HG02642 (cell line): ENCODE results near the gene C14orf180.

Experiments used
- ATAC-seq: cut with Tn5 transposase; IDR thresholded peaks from one replicate; pipeline ENCODE4 v1.9.1; 2021; ENCODE audit warnings: mild to moderate bottlenecking; ENCODE audit not compliant: unreplicated experiment, poor library complexity

The C14orf180 gene

GRCh38 chr14:104559804-104560585 lies 19.6 kb upstream of the C14orf180 start:
- no peak for ATAC-seq

GRCh38 chr14:104560586-104560945 lies 19.0 kb upstream of the C14orf180 start:
- no peak for ATAC-seq

GRCh38 chr14:104561124-104561557 lies 18.4 kb upstream of the C14orf180 start:
- no peak for ATAC-seq

- ATAC-seq: no peak
Measured at GRCh38 chr14:104561632-104562495, 17.7 kb upstream of the C14orf180 start.

- ATAC-seq: no peak
Measured at GRCh38 chr14:104562606-104563005, 17.0 kb upstream of the C14orf180 start.

- no peak for ATAC-seq
Measured at GRCh38 chr14:104563191-104563741, 16.3 kb upstream of the C14orf180 start.

GRCh38 chr14:104563742-104564615 lies 15.6 kb upstream of the C14orf180 start:
- no peak for ATAC-seq

- ATAC-seq: no peak
Measured at GRCh38 chr14:104564744-104565679, 14.6 kb upstream of the C14orf180 start.

GRCh38 chr14:104567141-104567956 lies 12.2 kb upstream of the C14orf180 start:
- ATAC-seq: no peak

GRCh38 chr14:104567957-104568225 lies 11.7 kb upstream of the C14orf180 start:
- ATAC-seq: no peak

- no peak for ATAC-seq
Measured at GRCh38 chr14:104568620-104569019, 10.9 kb upstream of the C14orf180 start.

GRCh38 chr14:104569435-104569834 lies 10.1 kb upstream of the C14orf180 start:
- ATAC-seq: no peak

GRCh38 chr14:104571246-104571645 lies 8.3 kb upstream of the C14orf180 start:
- ATAC-seq: no peak

GRCh38 chr14:104572024-104572626 lies 7.4 kb upstream of the C14orf180 start:
- no peak for ATAC-seq

GRCh38 chr14:104572668-104573067 lies 6.9 kb upstream of the C14orf180 start:
- ATAC-seq: no peak

GRCh38 chr14:104573930-104574329 lies 5.6 kb upstream of the C14orf180 start:
- no peak for ATAC-seq

GRCh38 chr14:104574536-104574935 lies 5.0 kb upstream of the C14orf180 start:
- no peak for ATAC-seq

- no peak for ATAC-seq
Measured at GRCh38 chr14:104574978-104575583, 4.5 kb upstream of the C14orf180 start.
